Hepatocyte (in vitro differentiated cells): ENCODE data around the gene MMS19. TPM values are rescaled to one million over a fixed set of nuclear protein-coding genes. Genes with fewer than 3 reads are reported as not detected.

ENCODE experiments used
- DNase-seq: peaks from one replicate; pipeline ENCODE4 v3.0.0-alpha.2; 2016; ENCODE audit warnings: low spot score
- H2AFZ ChIP-seq: fragments of 200-600 bp; sonication (generic); 2 replicates; pipeline ENCODE4 v1.6.0; 2016; ENCODE audit warnings: antibody characterized with exemption, mild to moderate bottlenecking
- H3K27ac ChIP-seq: fragments of 200-600 bp; sonication (generic); 2 replicates; pipeline ENCODE4 v1.5.1; 2016; ENCODE audit warnings: mild to moderate bottlenecking
- H3K27me3 ChIP-seq: fragments of 200-600 bp; sonication (generic); 2 replicates; pipeline ENCODE4 v1.6.1; 2016
- H3K36me3 ChIP-seq: fragments of 200-600 bp; sonication (generic); replicated peaks from 2 replicates; pipeline ENCODE4 v1.5.1; 2016; ENCODE audit warnings: low read depth; ENCODE audit not compliant: insufficient read depth
- H3K4me1 ChIP-seq: fragments of 200-600 bp; sonication (generic); 2 replicates; pipeline ENCODE4 v1.5.1; 2016; ENCODE audit warnings: mild to moderate bottlenecking, moderate library complexity; ENCODE audit not compliant: insufficient read depth
- H3K4me2 ChIP-seq: fragments of 200-600 bp; sonication (generic); 2 replicates; pipeline ENCODE4 v1.6.0; 2016
- H3K4me3 ChIP-seq: fragments of 200-600 bp; sonication (generic); 2 replicates; pipeline ENCODE4 v1.5.1; 2016; ENCODE audit warnings: mild to moderate bottlenecking
- H3K79me2 ChIP-seq: fragments of 200-600 bp; sonication (generic); 2 replicates; pipeline ENCODE4 v1.6.0; 2017; ENCODE audit warnings: mild to moderate bottlenecking
- H3K9me2 ChIP-seq: fragments of 200-600 bp; sonication (generic); replicated peaks from 2 replicates; pipeline ENCODE4 v1.6.0; 2017; ENCODE audit warnings: mild to moderate bottlenecking; ENCODE audit not compliant: insufficient read depth
- H3K9me3 ChIP-seq: fragments of 200-600 bp; sonication (generic); 2 replicates; pipeline ENCODE4 v1.5.1; 2016; ENCODE audit warnings: low read depth, mild to moderate bottlenecking
- H4K20me1 ChIP-seq: fragments of 200-600 bp; sonication (generic); 2 replicates; pipeline ENCODE4 v1.6.0; 2016; ENCODE audit warnings: mild to moderate bottlenecking; ENCODE audit not compliant: insufficient read depth, poor library complexity, severe bottlenecking
- CTCF ChIP-seq: fragments of 200-600 bp; sonication (generic); IDR thresholded peaks from 2 replicates; pipeline ENCODE4 v1.5.1; 2016; ENCODE audit warnings: antibody characterized with exemption, mild to moderate bottlenecking; ENCODE audit not compliant: poor library complexity
- EZH2 ChIP-seq: fragments of 200-600 bp; sonication (generic); IDR thresholded peaks from 2 replicates; pipeline ENCODE4 v1.6.1; 2016; ENCODE audit warnings: antibody characterized with exemption, mild to moderate bottlenecking, borderline replicate concordance
- EZH2phosphoT487 ChIP-seq: fragments of 200-600 bp; sonication (generic); IDR thresholded peaks from one replicate; pipeline ENCODE4 v1.6.1; 2018; ENCODE audit warnings: antibody characterized with exemption, mild to moderate bottlenecking, low read depth, moderate library complexity; ENCODE audit not compliant: unreplicated experiment, severe bottlenecking
- WGBS: methylation state at CpG from one replicate; pipeline ENCODE4 v1.1.6; 2016; ENCODE audit warnings: low lambda C conversion rate; ENCODE audit errors: missing lambda C conversion rate; 5-methylcytosine and 5-hydroxymethylcytosine counted together
- polyA plus RNA-seq: library from polyadenylated mRNA; unstranded; fragments of >200 nt; fragmentation: Nextera tagmentation; extraction: Ambion mirVana; gene quantifications from 2 replicates; pipeline ENCODE4 v1.2.1, GENCODE V29; 2016
- total RNA-seq: library from RNA; depleted of rRNA; stranded (reverse); fragments of >200 nt; gene quantifications from 2 replicates; pipeline ENCODE4 v1.2.3, GENCODE V29; 2014

The MMS19 gene
- total and polyA plus RNA-seq, 2 experiments from 2014 or later = 58.4 to 68.6 TPM

- Histone ChIP-seq H3K27ac (no peak overlapping the region), H2AFZ (no peak overlapping the region), H4K20me1 (no peaks in the 10 kb centered on the region), H3K9me3 (no peaks in the 10 kb centered on the region), H3K4me2 (no peak overlapping the region), H3K4me3 (no peak overlapping the region), H3K4me1 (peaks cover under 1% of the 10 kb centered on the region), H3K27me3 (no peaks in the 10 kb centered on the region), H3K36me3 (no peaks in the 10 kb centered on the region), H3K79me2 (peaks cover 3% of the 10 kb centered on the region), H3K9me2 (no peaks in the 10 kb centered on the region)
- no peak for TF ChIP-seq CTCF
- no peak for TF ChIP-seq EZH2phosphoT487
- TF ChIP-seq EZH2 = no peak
- no peak for DNase-seq
- WGBS = 82% methylated on average over 6 of the region's 6 CpGs
These were observed 35.7 kb upstream of the MMS19 start for GRCh38 chr10:97533888-97534287.

DNA sequence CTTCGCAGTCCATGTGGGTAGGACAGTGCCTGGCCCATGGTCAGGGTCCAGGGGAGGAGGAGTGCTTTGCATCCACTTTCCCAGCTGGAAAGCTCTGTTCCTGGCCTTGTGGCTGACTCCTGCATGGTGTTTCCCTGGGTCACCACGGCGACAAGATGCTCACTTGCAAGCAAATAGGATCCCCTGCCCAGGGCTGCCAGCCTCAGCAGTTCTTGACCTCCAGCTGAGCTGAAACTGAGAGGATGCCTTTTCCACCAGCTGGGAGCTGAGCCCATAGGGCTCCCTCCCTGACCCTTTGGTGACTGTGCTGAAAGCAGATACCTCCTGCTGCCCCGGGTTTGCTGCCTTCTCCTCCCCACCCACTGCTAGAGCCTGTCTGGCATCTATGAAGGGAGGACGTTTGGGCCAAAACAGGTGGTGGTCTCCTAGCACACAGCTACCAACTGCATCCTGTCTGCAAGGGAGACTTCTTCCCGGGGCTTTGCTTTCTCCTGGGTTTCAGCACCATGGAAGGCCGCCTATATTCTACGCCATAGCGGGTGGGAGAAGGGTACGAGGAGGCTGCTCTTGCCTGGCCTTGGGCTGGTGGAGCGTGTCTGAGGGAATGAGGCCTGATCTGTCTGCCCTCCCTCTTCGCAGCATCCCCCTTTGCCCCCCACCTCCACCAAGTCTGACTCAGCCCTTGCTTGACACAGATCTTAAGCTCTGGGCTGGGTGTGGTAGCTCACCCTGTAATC is 34.9 kb upstream of the MMS19 start:
- Histone ChIP-seq H3K9me3 (no peaks in the 10 kb centered on the region), H4K20me1 (no peaks in the 10 kb centered on the region), H3K4me1 (no peaks in the 10 kb centered on the region), H3K27ac (no peak overlapping the region), H3K9me2 (no peaks in the 10 kb centered on the region), H2AFZ (no peak overlapping the region), H3K79me2 (peaks cover 3% of the 10 kb centered on the region), H3K36me3 (no peaks in the 10 kb centered on the region), H3K27me3 (no peaks in the 10 kb centered on the region), H3K4me3 (no peak overlapping the region), H3K4me2 (no peak overlapping the region)
- TF ChIP-seq EZH2 (no peak), EZH2phosphoT487 (no peak), CTCF (no peak)
- no peak for DNase-seq
- 75% methylated on average over 12 of the region's 12 CpGs for WGBS

GRCh38 chr10:97531401-97531986 is 33.3 kb upstream of the MMS19 start:
- no peaks in the 10 kb centered on the region for H3K27me3 ChIP-seq
- peaks cover 3% of the 10 kb centered on the region for H3K79me2 ChIP-seq
- no peak overlapping the region for H3K4me3 ChIP-seq
- no peak overlapping the region for H3K27ac ChIP-seq
- 84% methylated on average over 10 of the region's 10 CpGs for WGBS
- TF ChIP-seq CTCF (no peak), EZH2phosphoT487 (no peak)
- no peaks in the 10 kb centered on the region for H4K20me1 ChIP-seq
- H3K36me3 ChIP-seq = no peaks in the 10 kb centered on the region
- H3K9me2 ChIP-seq = no peaks in the 10 kb centered on the region
- H3K4me2 ChIP-seq = no peak overlapping the region
- H3K9me3 ChIP-seq = no peaks in the 10 kb centered on the region
- no peak for DNase-seq
- no peaks in the 10 kb centered on the region for H3K4me1 ChIP-seq
- no peak overlapping the region for H2AFZ ChIP-seq
